ENCODE measurements around the gene OVCH1. TPM values are rescaled to one million over a fixed set of nuclear protein-coding genes. Genes with fewer than 3 reads are reported as not detected.

Gene OVCH1
- total RNA-seq, 1 donor from 2014 or later: 0.25 TPM

- intact Hi-C loops (cut with DNase I): no loop called here
- H3K4me1 ChIP-seq: peaks cover 34% of the 10 kb centered on the region
- no peak overlapping the region for H3K27ac ChIP-seq
- no peak for DNase-seq (ENCODE audit: extremely low spot score in 2 of 2)
- TF ChIP-seq POLR2A (IDR thresholded peaks at IDR 0.05): no peak
- no peak for TF ChIP-seq CTCF (IDR thresholded peaks at IDR 0.05)
- TF ChIP-seq POLR2AphosphoS5 (IDR thresholded peaks at IDR 0.05; ENCODE audit: insufficient read depth in 1 of 2, low read depth in 1 of 2): no peak
- H3K4me3 ChIP-seq: no peak overlapping the region
- H3K27me3 ChIP-seq: no peaks in the 10 kb centered on the region
- H3K36me3 ChIP-seq: no peaks in the 10 kb centered on the region
- no peaks in the 10 kb centered on the region for H3K9me3 ChIP-seq
Observed at GRCh38 chr12:29544428-29545101, 47.1 kb upstream of the OVCH1 start.

DNA sequence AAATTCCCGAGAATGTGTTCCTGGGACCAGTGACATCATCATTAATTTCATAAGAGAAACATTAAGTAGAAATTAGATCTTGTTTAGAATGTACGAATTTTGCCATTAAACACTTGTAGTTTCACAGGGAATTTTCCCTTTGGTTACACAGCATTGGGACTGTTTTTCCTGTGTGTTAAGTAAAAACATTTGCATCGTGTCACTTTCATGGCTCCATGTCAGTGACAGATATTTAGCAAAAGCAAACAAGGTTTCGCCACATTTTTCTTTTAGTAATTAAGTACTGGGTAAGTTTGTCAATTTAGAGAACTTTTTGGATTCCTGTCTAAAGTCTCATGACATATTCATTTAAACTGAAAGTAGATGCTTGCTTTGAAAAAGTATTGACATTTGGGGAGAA, 45.5 kb upstream of the OVCH1 start:
- TF ChIP-seq POLR2AphosphoS5 (IDR thresholded peaks at IDR 0.05; ENCODE audit: insufficient read depth in 1 of 2, low read depth in 1 of 2) (peak in 1 of 2 donors; percentile 21), CTCF (IDR thresholded peaks at IDR 0.05) (no peak), POLR2A (IDR thresholded peaks at IDR 0.05) (no peak)
- intact Hi-C loops (cut with DNase I): no loop called here
- H3K4me3 ChIP-seq: peak overlapping the region; percentile 6 to 28
- no peaks in the 10 kb centered on the region for H3K9me3 ChIP-seq
- no peaks in the 10 kb centered on the region for H3K36me3 ChIP-seq
- H3K4me1 ChIP-seq: peaks cover 32% of the 10 kb centered on the region
- DNase-seq (ENCODE audit: extremely low spot score in 2 of 2): no peak
- H3K27ac ChIP-seq: peak overlapping the region; percentile 48
- no peaks in the 10 kb centered on the region for H3K27me3 ChIP-seq

GRCh38 chr12:29537298-29537697, 39.8 kb upstream of the OVCH1 start:
- Histone ChIP-seq H3K27ac (no peak overlapping the region), H3K4me1 (peaks cover under 1% of the 10 kb centered on the region), H3K36me3 (no peaks in the 10 kb centered on the region), H3K27me3 (no peaks in the 10 kb centered on the region), H3K9me3 (no peaks in the 10 kb centered on the region), H3K4me3 (no peak overlapping the region)
- TF ChIP-seq POLR2A (IDR thresholded peaks at IDR 0.05) (no peak), POLR2AphosphoS5 (IDR thresholded peaks at IDR 0.05; ENCODE audit: insufficient read depth in 1 of 2, low read depth in 1 of 2) (no peak), CTCF (IDR thresholded peaks at IDR 0.05) (no peak)
- intact Hi-C loops (cut with DNase I): no loop called here
- no peak for DNase-seq (ENCODE audit: extremely low spot score in 2 of 2)

- TF ChIP-seq POLR2AphosphoS5 (IDR thresholded peaks at IDR 0.05; ENCODE audit: insufficient read depth in 1 of 2, low read depth in 1 of 2) (no peak), POLR2A (IDR thresholded peaks at IDR 0.05) (no peak), CTCF (IDR thresholded peaks at IDR 0.05) (no peak)
Observed at GRCh38 chr12:29534935-29535334, 37.4 kb upstream of the OVCH1 start.

GRCh38 chr12:29533815-29534489, 36.5 kb upstream of the OVCH1 start:
- Histone ChIP-seq H3K27ac (no peak overlapping the region), H3K4me1 (no peaks in the 10 kb centered on the region), H3K4me3 (no peak overlapping the region)

More at GRCh38 chr12:29534935-29535334, 37.4 kb upstream of the OVCH1 start:
- no peak for DNase-seq (ENCODE audit: extremely low spot score in 2 of 2)
- no peaks in the 10 kb centered on the region for H3K9me3 ChIP-seq
- no peaks in the 10 kb centered on the region for H3K27me3 ChIP-seq
- intact Hi-C loops (cut with DNase I): no loop called here
- H3K4me3 ChIP-seq: no peak overlapping the region
- H3K4me1 ChIP-seq: no peaks in the 10 kb centered on the region
- no peaks in the 10 kb centered on the region for H3K36me3 ChIP-seq
- H3K27ac ChIP-seq: no peak overlapping the region

More at GRCh38 chr12:29533815-29534489, 36.5 kb upstream of the OVCH1 start:
- Histone ChIP-seq H3K27me3 (no peaks in the 10 kb centered on the region), H3K9me3 (no peaks in the 10 kb centered on the region), H3K36me3 (no peaks in the 10 kb centered on the region)
- intact Hi-C loops (cut with DNase I): no loop called here
- TF ChIP-seq POLR2AphosphoS5 (IDR thresholded peaks at IDR 0.05; ENCODE audit: insufficient read depth in 1 of 2, low read depth in 1 of 2) (no peak), CTCF (IDR thresholded peaks at IDR 0.05) (no peak), POLR2A (IDR thresholded peaks at IDR 0.05) (no peak)
- DNase-seq (ENCODE audit: extremely low spot score in 2 of 2): no peak
